C4-2B (cell line): ENCODE measurements around the gene AANAT.

Experiments used
- H3K27ac ChIP-seq: fragments of 450-650 bp; 2 replicates; pipeline ENCODE4 v1.5.1; 2017
- ZFX ChIP-seq: fragments of 450-650 bp; IDR thresholded peaks from 2 replicates; pipeline ENCODE4 v1.6.1; 2017
- TF ChIP-seq, protein P1 (sequence below): fragments of 450-650 bp; conservative IDR thresholded peaks from 2 replicates; pipeline ENCODE4 v1.5.1; 2017; ENCODE audit warnings: mild to moderate bottlenecking

AANAT gene

DNA sequence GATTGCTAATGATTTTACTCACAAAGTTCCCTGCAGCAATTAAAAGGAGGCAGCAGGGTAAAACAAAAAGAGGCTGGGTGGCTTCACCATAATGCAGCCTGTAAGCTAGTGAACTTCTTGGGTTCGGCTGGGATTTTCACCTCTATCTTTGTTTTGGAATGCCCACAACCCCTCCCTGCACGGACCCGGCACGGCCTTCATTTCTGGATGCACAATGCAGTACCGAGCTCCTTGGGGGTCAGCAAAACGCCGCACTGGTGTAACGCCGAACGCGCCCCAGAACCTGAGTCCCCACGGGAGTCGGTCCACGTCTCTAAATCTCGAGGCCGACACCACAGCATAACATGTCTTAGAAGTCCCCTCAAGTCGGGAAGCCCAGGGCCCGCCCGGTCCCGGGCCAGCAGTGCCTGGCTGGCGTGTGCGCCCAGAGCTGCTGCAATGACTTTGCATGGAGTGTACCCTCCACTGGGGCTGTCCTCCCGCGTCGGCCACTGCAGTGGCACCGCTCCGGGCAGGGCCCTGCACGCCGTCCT, 15.2 kb upstream of the AANAT start:
- no peak for TF ChIP-seq ZFX
- TF ChIP-seq, protein P1, sequence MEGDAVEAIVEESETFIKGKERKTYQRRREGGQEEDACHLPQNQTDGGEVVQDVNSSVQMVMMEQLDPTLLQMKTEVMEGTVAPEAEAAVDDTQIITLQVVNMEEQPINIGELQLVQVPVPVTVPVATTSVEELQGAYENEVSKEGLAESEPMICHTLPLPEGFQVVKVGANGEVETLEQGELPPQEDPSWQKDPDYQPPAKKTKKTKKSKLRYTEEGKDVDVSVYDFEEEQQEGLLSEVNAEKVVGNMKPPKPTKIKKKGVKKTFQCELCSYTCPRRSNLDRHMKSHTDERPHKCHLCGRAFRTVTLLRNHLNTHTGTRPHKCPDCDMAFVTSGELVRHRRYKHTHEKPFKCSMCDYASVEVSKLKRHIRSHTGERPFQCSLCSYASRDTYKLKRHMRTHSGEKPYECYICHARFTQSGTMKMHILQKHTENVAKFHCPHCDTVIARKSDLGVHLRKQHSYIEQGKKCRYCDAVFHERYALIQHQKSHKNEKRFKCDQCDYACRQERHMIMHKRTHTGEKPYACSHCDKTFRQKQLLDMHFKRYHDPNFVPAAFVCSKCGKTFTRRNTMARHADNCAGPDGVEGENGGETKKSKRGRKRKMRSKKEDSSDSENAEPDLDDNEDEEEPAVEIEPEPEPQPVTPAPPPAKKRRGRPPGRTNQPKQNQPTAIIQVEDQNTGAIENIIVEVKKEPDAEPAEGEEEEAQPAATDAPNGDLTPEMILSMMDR: no peak
- H3K27ac ChIP-seq: peak overlapping the region; percentile 94

DNA sequence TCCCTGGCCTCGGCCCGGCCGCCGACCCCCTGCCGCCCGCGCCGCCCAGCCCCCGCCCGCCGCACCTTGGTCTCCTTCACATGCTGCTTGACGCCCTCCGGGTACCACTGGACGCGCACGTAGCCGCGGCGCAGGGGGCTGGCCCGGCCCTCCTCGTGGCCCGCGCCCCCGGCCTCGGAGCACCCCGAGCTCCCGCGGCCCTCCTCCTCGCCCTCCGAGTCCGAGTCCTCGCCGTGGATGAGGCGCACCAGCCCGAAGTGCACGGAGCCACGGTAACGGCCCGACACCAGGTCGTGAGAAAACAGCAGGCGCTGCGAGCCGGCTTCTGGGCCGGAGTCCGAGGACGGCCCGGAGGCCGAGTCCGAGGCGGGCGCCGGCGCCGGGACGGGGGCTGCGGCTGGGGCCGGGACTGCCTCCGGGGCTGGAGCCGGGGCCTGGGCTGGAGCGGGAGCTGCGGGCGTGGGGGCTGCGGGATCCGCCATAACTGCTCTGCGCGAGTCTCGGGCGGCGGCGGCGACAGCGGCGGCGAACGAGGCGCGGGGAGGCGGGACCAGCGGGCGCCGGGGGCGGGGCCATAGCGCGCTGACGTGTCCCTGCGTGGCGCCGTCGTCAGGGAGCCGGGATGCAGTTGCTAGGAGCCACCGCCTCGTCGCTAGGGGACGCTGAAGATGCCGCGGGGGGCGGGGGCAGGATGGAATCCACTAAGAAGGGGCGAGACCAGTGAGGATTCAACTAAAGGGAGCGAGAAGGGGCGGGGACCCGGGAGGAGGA, 14.6 kb upstream of the AANAT start, which contains the start of gene UBE2O:
Gene UBE2O (minus strand): TSS at position 493 of the 771 bp plus-strand sequence. CDS start 11 bp downstream, at position 482.
- TF ChIP-seq, protein P1: peak; percentile 72
- TF ChIP-seq ZFX: peak; percentile 92
- H3K27ac ChIP-seq: peak within 1 kb of the TSS; percentile 94

DNA sequence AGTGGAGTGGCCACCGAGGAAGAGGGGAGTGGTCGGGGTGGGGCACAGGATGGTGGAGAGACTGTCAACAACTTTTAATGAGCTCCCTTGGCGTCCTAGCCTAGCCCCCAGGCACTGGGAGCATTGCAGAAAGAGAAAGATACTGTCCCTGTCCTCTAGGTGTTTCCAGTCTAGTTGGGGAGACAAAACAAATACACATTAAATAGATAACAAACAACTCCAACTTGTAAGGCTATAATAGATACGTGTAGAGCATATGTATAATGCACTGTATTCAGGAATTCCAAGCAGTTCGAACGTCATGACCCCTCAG, 14.0 kb upstream of the AANAT start:
- H3K27ac ChIP-seq: no peak overlapping the region
- TF ChIP-seq, protein P1: peak; percentile 43
- TF ChIP-seq ZFX: no peak

DNA sequence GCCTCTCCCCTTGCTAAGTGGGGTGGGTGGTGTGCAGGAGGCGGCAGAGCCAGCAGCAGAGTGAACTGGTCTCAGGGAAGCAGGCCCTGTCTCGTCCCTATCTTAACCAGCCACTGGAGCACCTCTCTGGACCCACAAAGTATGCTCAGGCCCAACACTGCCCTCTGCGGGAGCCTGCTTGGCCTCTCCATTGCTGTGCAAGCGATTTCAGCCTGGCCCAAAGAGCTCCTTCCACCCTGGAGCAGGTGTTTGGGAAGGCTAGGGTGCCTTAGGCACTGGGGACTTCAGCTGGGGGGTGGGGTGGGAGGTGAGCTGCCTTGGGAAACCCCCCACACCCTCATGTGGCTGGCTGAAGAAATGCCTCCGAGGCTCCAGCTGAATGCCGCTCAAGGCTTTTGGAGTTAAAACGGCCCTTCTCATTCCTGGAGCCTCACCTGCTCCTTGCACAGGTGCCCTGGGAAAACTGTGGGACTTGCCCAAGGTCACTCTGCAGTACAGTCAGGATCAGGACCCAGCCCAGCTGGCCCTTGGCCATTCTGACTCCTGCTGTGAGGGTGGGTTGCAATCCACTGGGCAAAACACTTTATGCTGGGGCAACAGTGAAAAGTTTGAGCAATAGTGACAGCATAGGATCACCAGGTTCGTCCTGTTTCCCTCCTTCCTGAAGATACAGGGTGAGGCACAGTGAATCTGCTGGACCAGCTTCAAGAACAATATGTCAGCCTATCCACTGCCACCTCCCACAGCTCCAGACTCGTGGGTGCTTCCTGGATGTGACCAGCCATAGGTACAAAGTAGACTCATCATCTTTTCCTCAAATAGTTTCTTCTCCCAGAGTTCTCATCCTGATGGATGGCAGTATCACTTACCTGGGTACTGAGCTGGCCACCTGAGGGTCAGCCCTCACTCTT, 8.6 kb upstream of the AANAT start:
- no peak overlapping the region for H3K27ac ChIP-seq
- no peak for TF ChIP-seq ZFX
- TF ChIP-seq, protein P1: peak; percentile 32

DNA sequence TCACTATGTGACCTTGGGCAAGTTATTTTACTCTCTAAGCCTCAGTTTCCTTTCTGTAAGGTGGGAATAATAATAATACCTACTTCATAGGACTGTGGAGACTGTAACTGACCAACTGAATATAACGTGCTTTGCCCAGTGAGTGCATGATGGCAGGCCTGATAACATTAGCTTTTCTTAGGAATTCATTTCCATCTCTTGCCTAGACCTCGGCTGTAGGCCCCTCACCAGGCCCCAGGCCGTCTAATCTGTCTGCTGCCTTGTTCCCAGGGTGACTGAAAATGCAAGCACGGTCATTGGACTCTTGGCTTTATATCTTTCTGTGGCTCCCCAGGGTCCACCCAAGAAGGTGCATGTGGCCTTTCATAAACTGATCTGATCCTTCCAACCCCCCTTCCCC, 7.7 kb upstream of the AANAT start:
- TF ChIP-seq, protein P1: no peak
- no peak for TF ChIP-seq ZFX
- H3K27ac ChIP-seq: no peak overlapping the region

DNA sequence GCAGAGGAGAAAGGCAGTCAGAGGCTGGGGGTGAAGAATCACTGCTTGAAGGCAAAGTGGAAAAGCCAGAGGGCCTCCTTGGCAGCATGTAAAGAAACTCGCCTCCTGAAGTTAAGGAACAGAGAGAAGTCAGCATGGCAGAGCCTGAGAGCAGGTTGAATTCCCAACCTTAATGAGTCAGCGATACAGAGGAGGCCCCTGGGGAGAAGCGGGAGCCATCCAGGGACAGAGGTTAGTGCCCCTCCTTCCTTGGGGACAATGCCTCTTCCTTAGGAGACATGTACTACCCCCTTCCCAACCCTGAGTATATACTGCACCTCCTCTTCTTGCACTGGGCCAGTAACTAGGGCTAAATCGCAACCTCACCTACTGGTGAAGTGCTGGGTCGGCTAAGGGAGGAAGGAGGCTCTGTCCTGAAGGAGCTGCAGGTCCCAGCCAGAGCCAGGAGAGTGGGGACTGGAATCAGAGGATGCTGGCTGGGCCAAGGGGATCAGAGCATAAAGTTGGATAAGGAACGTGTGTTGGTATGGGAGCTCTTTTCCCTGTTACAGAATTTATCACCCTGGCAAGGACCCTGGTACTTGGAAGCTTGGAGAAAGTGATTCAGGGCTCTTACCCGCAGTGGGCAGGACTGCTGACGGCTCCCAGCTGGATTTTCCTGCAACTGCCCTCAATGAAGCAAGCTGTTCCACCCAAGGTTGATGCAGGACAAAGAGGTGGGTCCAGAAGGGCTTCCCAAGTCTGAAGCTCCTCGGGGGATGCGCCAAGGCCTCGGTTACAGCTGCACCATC, 5.4 kb upstream of the AANAT start:
- TF ChIP-seq ZFX: no peak
- TF ChIP-seq, protein P1: no peak

More for the DNA sequence above, 5.4 kb upstream of the AANAT start:
- no peak overlapping the region for H3K27ac ChIP-seq
